HepG2 (cell line): ENCODE measurements around the gene VEGFB. TPM values are rescaled to one million over a fixed set of nuclear protein-coding genes. Genes with fewer than 3 reads are reported as not detected.

Source experiments
- ATAC-seq: fragments of 200-7000 bp; cut with Tn5 transposase; 3 replicates; pipeline ENCODE4 v1.9.1; 2020; ENCODE audit warnings: mild to moderate bottlenecking, moderate library complexity
- BruUV-seq: library from RNA; stranded (reverse); fragments of 400-500 nt; replicated peaks from 2 replicates; lab custom pipeline; 2021; lab: Mats Ljungman, UMichigan
- CTCF ChIA-PET: fragments of 300-600 bp; formaldehyde crosslinking; extraction: SDS; loops from one replicate; lab custom pipeline; 2021; ENCODE audit warnings: low total read pairs, inconsistent platforms, low intra/inter-chr PET ratio; lab: Yijun Ruan, JAX
- POLR2A ChIA-PET: fragments of 350-600 bp; sonication (Branson Sonifier 250); formaldehyde crosslinking; loops from one replicate; lab custom pipeline; 2020; ENCODE audit warnings: antibody characterized with exemption, inconsistent platforms; lab: Yijun Ruan, JAX
- DNase-seq: peaks from one replicate; pipeline ENCODE4 v3.0.0-alpha.2; 2015; ENCODE audit warnings: low spot score
- FAIRE-seq: peaks from 3 replicates; lab custom pipeline; 2011; peaks lifted over from hg19 to GRCh38; lab: Jason Lieb, UNC
- H2AFZ ChIP-seq: one replicate; pipeline ENCODE4 v1.6.1; 2011; ENCODE audit warnings: low read length, inconsistent platforms
- H3K27ac ChIP-seq: fragments of 300-600 bp; 3 replicates; pipeline ENCODE4 v1.8.0; 2011; ENCODE audit warnings: mixed run types, mild to moderate bottlenecking, mixed read lengths, low read length, inconsistent platforms; ENCODE audit not compliant: insufficient read depth; ENCODE audit errors: extremely low read length
- H3K27me3 ChIP-seq, 2 experiments: fragments of 200-600 bp in 1 of 2; 2 replicates in 1 of 2; 3 replicates in 1 of 2; pipeline versions ENCODE4 v1.6.0 to v1.8.0; 2011; ENCODE audit warnings: low read length in 2 of 2, mild to moderate bottlenecking in 2 of 2, moderate library complexity in 2 of 2, inconsistent platforms in 1 of 2; ENCODE audit not compliant: insufficient read depth in 2 of 2, control insufficient read depth in 1 of 2
- H3K36me3 ChIP-seq, 2 experiments: fragments of 200-600 bp in 1 of 2; replicated peaks in 1 of 2; 2 replicates in 1 of 2; 3 replicates in 1 of 2; pipeline versions ENCODE4 v1.5.1 to v1.8.0; 2011; ENCODE audit warnings: low read length in 2 of 2, inconsistent platforms in 1 of 2; ENCODE audit not compliant: insufficient read depth in 2 of 2, control insufficient read depth in 1 of 2
- H3K4me1 ChIP-seq: 2 replicates; pipeline ENCODE4 v1.5.1; 2012; ENCODE audit warnings: low read length, inconsistent platforms; ENCODE audit not compliant: insufficient read depth
- H3K4me2 ChIP-seq: 2 replicates; pipeline ENCODE4 v1.6.0; 2011; ENCODE audit warnings: low read depth, low read length, inconsistent platforms
- H3K4me3 ChIP-seq, 3 experiments: fragments of 200-600 bp in 1 of 3; sonication (generic), shearing (Covaris generic) in 1 of 3; replicated peaks in 1 of 3; 2 replicates each; pipeline ENCODE4 v1.5.1; 2011 to 2016; ENCODE audit warnings: low read length in 3 of 3, inconsistent platforms in 2 of 3, low read depth in 2 of 3, mild to moderate bottlenecking in 2 of 3, control low read depth in 1 of 3, mixed read lengths in 1 of 3; ENCODE audit not compliant: insufficient read depth in 1 of 3
- H3K79me2 ChIP-seq: one replicate; pipeline ENCODE4 v1.6.1; 2011; ENCODE audit warnings: low read length, inconsistent platforms; ENCODE audit not compliant: insufficient read depth
- H3K9ac ChIP-seq: 2 replicates; pipeline ENCODE4 v1.6.0; 2011; ENCODE audit warnings: mild to moderate bottlenecking, low read depth, low read length, inconsistent platforms; ENCODE audit not compliant: insufficient read depth
- H3K9me3 ChIP-seq: 2 replicates; pipeline ENCODE4 v1.5.1; 2012; ENCODE audit warnings: mild to moderate bottlenecking, low read length
- H4K20me1 ChIP-seq: 2 replicates; pipeline ENCODE4 v1.6.0; 2011; ENCODE audit warnings: inconsistent platforms, mild to moderate bottlenecking, low read length, moderate library complexity; ENCODE audit not compliant: insufficient read depth
- HNRNPLL ChIP-seq: fragments of 200-400 bp; formaldehyde crosslinking; IDR thresholded peaks from 2 replicates; pipeline ENCODE4 v1.6.1; 2017; ENCODE audit warnings: mild to moderate bottlenecking, low read depth, low read length; ENCODE audit not compliant: poor library complexity, severe bottlenecking
- RBFOX2 ChIP-seq: fragments of 200-400 bp; formaldehyde crosslinking; IDR thresholded peaks from 2 replicates; pipeline ENCODE4 v1.6.1; 2017; ENCODE audit warnings: low read depth, mild to moderate bottlenecking, low read length
- ZNF615 ChIP-seq: sonication (generic); formaldehyde crosslinking; IDR thresholded peaks from 2 replicates; pipeline ENCODE4 v1.5.0; 2020; ENCODE audit warnings: mild to moderate bottlenecking, missing genetic modification reagents, borderline replicate concordance
- WGBS: methylation state at CpG from one replicate; pipeline ENCODE4 v1.1.6; 2017; ENCODE audit warnings: low lambda C conversion rate; 5-methylcytosine and 5-hydroxymethylcytosine counted together
- in situ Hi-C: cut with HindIII; loops from 2 replicates; pipeline ENCODE4 v1.10.0; 2017; ENCODE audit warnings: low pct_unique_long_range_greater_than_20kb; ENCODE audit not compliant: extremely low pct_ligation_motif_present
- intact Hi-C: fragments of 100-400 bp; cut with micrococcal nuclease; formaldehyde crosslinking; loops from one replicate; pipeline ENCODE4 v1.10.0; 2022; ENCODE audit not compliant: unreplicated experiment
- polyA plus RNA-seq, 8 experiments: library from polyadenylated mRNA; depleted of rRNA in 3 of 8; stranded (reverse) in 7 of 8; unstranded in 1 of 8; fragments of >200 nt; fragmentation: Illumina TruSeq in 4 of 8; extraction: Trizol in 4 of 8; gene quantifications; 2 replicates each; pipeline versions ENCODE4 v1.2.1 to v1.2.3, GENCODE V29; 2011 to 2016; ENCODE audit warnings: low read depth in 4 of 8, missing spikeins in 1 of 8, mixed read lengths in 1 of 8; ENCODE audit not compliant: insufficient read depth in 1 of 8
- total RNA-seq, 5 experiments: library from RNA; depleted of rRNA; stranded (reverse); fragments of >200 nt; fragmentation: Illumina TruSeq; extraction: Trizol; gene quantifications; 2 replicates each; pipeline ENCODE4 v1.2.3, GENCODE V29; 2016; ENCODE audit warnings: low read depth in 1 of 5
- TF ChIP-seq, protein P1 (sequence below): sonication (generic); formaldehyde crosslinking; conservative IDR thresholded peaks from 2 replicates; pipeline ENCODE4 v1.8.1; 2023; ENCODE audit warnings: missing genetic modification reagents

The VEGFB gene
- total and polyA plus RNA-seq, 2 of the 13 experiments (the other 11 are each of a cell fraction or from before 2014, with no cell fraction given), result 9.0 to 11.3 TPM

DNA sequence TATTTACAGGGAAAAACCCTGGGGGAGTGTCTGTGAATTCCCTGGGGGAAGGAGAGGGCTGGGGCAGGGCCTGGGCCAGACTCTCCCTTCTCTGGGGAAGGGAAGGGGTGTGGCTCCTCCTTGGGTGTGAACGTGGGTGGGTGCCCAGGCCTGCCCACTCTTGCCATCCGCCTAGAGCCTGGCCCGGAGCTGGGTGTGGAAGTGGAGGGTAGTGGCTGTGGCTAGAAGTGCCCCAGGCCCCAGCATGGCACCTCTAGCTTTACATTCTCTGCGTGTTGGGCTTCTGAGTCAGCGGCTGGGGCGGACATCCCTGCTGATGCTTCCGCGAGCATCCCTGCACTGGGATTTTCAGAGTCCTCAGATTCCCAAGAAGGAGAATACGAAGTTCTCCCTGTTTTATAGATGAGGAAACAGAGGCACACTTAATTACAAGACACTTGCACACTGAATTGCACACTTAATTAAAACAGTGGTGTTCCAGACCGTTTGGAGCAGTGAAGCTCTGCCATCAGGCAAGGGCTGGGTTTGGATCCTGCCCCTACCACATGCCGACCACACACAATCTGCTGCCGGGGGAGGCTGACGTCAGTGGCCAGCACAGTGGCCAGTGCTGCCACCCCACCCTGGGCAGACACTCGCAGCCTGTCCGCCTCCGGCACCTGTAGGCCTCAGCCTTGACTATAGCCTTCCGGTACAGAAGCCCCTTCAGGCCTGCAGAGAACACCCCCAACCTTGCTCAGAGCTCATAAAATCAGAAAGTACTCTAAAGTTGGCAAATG is 42.5 kb downstream of the VEGFB start:
- H3K27ac ChIP-seq, result no peak overlapping the region
- no peak overlapping the region for H3K9ac ChIP-seq
- H3K27me3 ChIP-seq, result no peaks in the 10 kb centered on the region
- no peak overlapping the region for H2AFZ ChIP-seq
- DNase-seq, result no peak
- no peaks in the 10 kb centered on the region for H3K9me3 ChIP-seq
- TF ChIP-seq, protein P1, sequence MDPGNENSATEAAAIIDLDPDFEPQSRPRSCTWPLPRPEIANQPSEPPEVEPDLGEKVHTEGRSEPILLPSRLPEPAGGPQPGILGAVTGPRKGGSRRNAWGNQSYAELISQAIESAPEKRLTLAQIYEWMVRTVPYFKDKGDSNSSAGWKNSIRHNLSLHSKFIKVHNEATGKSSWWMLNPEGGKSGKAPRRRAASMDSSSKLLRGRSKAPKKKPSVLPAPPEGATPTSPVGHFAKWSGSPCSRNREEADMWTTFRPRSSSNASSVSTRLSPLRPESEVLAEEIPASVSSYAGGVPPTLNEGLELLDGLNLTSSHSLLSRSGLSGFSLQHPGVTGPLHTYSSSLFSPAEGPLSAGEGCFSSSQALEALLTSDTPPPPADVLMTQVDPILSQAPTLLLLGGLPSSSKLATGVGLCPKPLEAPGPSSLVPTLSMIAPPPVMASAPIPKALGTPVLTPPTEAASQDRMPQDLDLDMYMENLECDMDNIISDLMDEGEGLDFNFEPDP (CRISPR knock-in tag), result no peak
- TF ChIP-seq RBFOX2 (0 out of 2 replicates have a peak, but pooled peaks have one; percentile 36), ZNF615 (CRISPR knock-in tag) (no peak), HNRNPLL (peak; percentile 6)
- no peak for ATAC-seq
- no peak overlapping the region for H3K4me3 ChIP-seq
- peaks cover 2 to 7% of the 10 kb centered on the region in 2 experiments; a peak in 1 of 5 replicates for H3K36me3 ChIP-seq
- in situ Hi-C loops, result no loop called here
- POLR2A ChIA-PET, result no interaction called here
- intact Hi-C loops, result no loop called here
- BruUV-seq, result no TSS peak
- no peak for FAIRE-seq
- H4K20me1 ChIP-seq, result no peaks in the 10 kb centered on the region
- H3K4me1 ChIP-seq, result peaks cover 22% of the 10 kb centered on the region
- H3K79me2 ChIP-seq, result peaks cover 9% of the 10 kb centered on the region
- WGBS, result 98% methylated on average over 5 of the region's 17 CpGs
- CTCF ChIA-PET, result no interaction called here
- no peak overlapping the region for H3K4me2 ChIP-seq
